HL-60 (cell line): Measurements from ENCODE around the gene SSPN.
"Not testable (repeated sequence)": the region's sequence is repeated elsewhere in the genome, so short reads cannot be mapped to it uniquely, and the experiment has no call there.

Experiments
- TF ChIP-seq, protein P1 (sequence below): IDR thresholded peaks from 2 replicates; pipeline ENCODE4 v1.6.1; 2012; ENCODE audit warnings: low read depth; ENCODE audit not compliant: insufficient replicate concordance
- TF ChIP-seq, protein P2 (sequence below): IDR thresholded peaks from one replicate; pipeline ENCODE4 v1.5.1; 2011; ENCODE audit warnings: low read length, control low read depth, inconsistent platforms; ENCODE audit not compliant: insufficient read depth

DNA sequence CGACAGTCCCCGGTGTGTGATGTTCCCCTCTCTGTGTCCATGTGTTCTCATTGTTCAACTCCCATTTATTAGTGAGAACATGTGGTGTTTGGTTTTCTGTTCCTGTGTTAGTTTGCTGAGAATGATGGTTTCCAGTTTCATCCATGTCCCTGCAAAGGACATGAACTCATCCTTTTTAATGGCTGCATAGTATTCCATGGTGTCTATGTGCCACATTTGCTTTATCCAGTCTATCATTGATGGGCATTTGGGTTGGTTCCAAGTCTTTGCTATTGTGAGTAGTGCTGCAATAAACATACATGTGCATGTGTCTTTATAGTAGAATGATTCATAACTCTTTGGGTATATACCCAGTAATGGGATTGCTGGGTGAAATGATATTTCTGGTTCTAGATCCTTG, 40.1 kb downstream of the SSPN start:
- TF ChIP-seq, protein P1, sequence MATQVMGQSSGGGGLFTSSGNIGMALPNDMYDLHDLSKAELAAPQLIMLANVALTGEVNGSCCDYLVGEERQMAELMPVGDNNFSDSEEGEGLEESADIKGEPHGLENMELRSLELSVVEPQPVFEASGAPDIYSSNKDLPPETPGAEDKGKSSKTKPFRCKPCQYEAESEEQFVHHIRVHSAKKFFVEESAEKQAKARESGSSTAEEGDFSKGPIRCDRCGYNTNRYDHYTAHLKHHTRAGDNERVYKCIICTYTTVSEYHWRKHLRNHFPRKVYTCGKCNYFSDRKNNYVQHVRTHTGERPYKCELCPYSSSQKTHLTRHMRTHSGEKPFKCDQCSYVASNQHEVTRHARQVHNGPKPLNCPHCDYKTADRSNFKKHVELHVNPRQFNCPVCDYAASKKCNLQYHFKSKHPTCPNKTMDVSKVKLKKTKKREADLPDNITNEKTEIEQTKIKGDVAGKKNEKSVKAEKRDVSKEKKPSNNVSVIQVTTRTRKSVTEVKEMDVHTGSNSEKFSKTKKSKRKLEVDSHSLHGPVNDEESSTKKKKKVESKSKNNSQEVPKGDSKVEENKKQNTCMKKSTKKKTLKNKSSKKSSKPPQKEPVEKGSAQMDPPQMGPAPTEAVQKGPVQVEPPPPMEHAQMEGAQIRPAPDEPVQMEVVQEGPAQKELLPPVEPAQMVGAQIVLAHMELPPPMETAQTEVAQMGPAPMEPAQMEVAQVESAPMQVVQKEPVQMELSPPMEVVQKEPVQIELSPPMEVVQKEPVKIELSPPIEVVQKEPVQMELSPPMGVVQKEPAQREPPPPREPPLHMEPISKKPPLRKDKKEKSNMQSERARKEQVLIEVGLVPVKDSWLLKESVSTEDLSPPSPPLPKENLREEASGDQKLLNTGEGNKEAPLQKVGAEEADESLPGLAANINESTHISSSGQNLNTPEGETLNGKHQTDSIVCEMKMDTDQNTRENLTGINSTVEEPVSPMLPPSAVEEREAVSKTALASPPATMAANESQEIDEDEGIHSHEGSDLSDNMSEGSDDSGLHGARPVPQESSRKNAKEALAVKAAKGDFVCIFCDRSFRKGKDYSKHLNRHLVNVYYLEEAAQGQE: not testable (repeated sequence)
- TF ChIP-seq, protein P2, sequence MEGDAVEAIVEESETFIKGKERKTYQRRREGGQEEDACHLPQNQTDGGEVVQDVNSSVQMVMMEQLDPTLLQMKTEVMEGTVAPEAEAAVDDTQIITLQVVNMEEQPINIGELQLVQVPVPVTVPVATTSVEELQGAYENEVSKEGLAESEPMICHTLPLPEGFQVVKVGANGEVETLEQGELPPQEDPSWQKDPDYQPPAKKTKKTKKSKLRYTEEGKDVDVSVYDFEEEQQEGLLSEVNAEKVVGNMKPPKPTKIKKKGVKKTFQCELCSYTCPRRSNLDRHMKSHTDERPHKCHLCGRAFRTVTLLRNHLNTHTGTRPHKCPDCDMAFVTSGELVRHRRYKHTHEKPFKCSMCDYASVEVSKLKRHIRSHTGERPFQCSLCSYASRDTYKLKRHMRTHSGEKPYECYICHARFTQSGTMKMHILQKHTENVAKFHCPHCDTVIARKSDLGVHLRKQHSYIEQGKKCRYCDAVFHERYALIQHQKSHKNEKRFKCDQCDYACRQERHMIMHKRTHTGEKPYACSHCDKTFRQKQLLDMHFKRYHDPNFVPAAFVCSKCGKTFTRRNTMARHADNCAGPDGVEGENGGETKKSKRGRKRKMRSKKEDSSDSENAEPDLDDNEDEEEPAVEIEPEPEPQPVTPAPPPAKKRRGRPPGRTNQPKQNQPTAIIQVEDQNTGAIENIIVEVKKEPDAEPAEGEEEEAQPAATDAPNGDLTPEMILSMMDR: not testable (repeated sequence)
